ENCODE measurements around the gene ZNF334.

- no peak for TF ChIP-seq CTCF (conservative IDR thresholded peaks at IDR 0.05)
- no peak for TF ChIP-seq EZH2 (IDR thresholded peaks at IDR 0.05; ENCODE audit: low read depth)
These were observed 25.7 kb downstream of the ZNF334 start for GRCh38 chr20:46487628-46488027.

Measured in PC-9 (cell line).